HG03575 (cell line): Measurements from ENCODE around the gene SUSD6.
"Not testable (repeated sequence)": the region's sequence is repeated elsewhere in the genome, so short reads cannot be mapped to it uniquely, and the experiment has no call there.

Source experiments
- ATAC-seq: cut with Tn5 transposase; IDR thresholded peaks from one replicate; pipeline ENCODE4 v1.9.1; 2021; ENCODE audit not compliant: unreplicated experiment, insufficient number of reproducible peaks, low FRiP score; ENCODE audit errors: extremely low read depth

Gene SUSD6

DNA sequence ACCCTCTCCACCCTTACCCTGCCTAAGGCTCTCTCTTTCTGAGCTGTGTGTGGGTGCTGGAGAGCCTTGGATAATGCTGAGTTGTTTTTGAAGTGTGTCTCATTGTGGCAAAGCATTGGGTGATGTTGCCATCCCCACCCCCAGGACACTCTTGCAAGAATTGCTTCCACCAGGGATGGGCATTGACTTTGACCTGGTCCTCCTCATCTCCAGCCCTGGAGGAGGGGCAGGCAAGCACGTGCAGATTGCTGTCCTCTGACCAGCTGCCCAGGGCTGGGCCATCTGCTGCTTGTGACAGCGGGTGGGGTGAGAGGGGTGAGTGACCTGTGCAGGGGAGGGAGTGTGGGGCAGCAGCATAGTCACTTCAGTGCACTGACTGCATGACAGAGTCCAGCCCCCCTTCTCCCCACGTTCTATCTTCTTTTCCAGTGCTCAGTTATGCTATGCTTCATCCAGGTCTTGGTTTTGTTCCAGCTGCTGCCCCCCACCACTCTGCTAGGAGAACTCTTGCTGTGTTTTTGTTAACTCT is 26.2 kb downstream of the SUSD6 start:
- no peak for ATAC-seq

DNA sequence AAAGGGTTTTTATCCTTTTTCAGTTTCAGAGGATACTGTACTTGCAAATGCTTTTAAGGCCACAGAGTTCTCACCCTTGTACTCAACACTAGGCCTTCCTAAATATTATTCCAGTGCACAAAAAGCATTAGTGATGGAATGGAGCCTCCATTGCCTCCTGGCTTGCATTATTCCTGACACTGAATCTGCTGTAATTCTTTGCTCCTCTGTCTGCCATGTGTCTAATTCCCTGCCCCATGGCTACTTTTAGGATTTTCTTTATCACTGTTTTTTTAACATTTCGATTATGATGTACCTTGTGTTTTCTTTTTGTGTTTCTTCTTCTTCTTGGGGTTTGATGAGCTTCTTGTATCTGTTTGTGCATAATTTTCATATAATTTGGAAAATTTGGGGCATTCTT is 29.5 kb downstream of the SUSD6 start:
- no peak for ATAC-seq

DNA sequence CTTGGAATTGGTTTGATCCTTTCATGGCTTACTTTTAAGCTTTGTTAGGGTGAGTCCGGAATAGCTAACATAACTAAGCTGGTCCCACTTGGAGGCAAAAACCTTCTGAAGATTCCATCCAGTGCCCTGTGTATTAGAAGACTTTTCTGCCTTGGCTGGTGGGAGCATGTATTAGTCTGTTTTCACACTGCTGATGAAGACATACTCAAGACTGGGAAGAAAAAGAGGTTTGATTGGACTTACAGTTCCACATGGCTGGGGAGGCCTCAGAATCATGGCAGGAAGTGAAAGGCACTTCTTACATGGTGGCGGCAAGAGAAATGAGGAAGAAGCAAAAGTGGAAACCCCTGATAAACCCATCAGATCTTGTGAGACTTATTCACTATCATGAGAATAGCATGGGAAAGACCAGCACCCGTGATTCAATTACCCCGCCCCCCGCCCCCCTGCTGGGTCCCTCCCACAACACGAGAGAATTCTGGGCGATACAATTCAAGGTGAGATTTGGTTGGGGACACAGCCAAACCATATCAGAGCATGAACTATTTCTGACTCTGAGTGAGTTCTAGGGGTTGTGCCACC is 30.9 kb downstream of the SUSD6 start:
- ATAC-seq, result not testable (repeated sequence)

DNA sequence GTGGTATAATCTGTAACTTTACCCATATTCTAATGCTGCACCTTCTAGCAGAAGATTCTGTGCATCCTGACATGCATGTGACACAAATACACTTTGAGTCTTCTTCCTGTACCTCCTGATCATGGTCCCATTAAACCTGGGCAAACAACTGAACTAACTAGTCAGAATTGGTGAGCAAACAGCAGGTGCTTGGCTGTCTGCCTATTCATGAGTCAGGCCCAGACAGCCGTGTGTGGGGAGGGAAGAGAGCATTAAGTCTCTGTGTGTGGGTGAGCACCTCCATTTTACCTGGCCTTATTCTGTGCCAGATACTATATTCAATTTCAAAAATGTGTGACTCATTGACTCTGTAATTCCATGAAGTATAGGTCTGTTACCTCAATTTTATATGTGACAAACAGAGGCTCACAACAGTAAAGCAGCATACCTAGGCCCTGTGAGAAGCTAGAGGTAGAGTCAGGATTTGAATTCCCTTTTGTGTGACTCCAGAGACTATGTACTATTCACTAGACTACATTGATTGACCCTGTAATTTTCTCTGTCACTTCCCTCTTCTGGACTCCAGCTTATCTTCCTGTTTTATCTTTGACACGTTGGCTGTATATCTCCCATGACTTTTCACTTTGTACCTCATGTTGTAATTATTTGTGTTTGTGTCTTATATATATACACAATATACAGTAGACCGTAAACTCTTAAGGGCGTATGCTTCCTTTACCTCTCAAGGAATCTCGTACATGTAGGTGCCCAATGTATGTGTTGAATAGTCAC is 32.2 kb downstream of the SUSD6 start:
- no peak for ATAC-seq

DNA sequence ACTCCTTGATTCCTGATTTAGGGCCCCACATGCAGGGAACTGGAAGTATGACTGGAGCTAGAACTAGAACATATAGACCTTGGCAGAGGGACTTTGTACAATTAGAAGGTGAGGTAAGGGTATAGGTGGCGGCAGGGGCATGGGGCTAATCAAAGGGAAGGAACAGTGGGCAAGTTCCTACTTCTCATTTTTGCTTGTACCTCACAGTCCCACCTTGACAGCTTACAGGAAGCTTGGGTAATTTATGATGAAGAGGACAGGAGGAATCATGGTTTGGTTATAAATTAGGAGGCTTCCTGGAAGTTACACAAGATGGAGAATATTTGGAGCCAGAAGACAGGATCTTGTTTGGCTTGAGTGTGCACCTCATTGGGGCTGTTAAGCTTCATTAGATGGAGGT is 33.4 kb downstream of the SUSD6 start:
- no peak for ATAC-seq

DNA sequence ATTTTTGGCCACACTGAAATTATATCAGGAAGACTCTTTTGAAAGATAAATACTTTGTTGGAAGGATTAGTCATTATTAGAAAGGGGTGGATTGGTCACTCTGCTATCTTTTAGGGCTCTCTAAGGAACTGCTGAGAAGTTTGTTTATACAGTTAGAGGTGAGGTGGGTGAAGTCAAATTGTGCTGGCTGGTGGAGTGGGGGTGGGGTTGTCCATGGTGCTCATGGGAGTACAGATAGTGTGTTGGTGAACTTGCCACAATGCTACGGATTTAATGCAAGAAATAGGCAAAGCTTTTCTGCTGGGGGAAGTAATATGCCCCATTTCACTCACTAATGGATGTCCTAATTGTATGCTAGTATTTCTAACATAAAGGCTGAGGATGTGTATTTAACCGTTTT is 35.8 kb downstream of the SUSD6 start:
- ATAC-seq, result no peak

DNA sequence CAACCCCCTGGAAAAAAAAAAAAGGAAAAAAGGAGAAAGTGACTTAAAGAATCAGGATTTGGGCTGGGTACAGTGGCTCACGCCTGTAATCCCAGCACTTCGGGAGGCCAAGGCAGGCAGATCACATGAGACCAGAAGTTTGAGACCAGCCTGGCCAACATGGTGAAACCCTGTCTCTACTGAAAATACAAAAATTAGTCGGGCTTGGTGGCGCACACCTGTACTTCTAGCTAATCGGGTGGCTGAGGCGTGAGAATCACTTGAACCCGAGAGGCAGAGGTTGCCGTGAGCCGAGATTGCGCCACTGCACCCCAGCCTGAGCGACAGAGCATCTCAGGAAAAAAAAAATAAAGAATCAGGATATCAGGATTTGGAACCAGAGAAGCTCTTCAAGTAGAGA is 36.2 kb downstream of the SUSD6 start:
- ATAC-seq, result not testable (repeated sequence)

DNA sequence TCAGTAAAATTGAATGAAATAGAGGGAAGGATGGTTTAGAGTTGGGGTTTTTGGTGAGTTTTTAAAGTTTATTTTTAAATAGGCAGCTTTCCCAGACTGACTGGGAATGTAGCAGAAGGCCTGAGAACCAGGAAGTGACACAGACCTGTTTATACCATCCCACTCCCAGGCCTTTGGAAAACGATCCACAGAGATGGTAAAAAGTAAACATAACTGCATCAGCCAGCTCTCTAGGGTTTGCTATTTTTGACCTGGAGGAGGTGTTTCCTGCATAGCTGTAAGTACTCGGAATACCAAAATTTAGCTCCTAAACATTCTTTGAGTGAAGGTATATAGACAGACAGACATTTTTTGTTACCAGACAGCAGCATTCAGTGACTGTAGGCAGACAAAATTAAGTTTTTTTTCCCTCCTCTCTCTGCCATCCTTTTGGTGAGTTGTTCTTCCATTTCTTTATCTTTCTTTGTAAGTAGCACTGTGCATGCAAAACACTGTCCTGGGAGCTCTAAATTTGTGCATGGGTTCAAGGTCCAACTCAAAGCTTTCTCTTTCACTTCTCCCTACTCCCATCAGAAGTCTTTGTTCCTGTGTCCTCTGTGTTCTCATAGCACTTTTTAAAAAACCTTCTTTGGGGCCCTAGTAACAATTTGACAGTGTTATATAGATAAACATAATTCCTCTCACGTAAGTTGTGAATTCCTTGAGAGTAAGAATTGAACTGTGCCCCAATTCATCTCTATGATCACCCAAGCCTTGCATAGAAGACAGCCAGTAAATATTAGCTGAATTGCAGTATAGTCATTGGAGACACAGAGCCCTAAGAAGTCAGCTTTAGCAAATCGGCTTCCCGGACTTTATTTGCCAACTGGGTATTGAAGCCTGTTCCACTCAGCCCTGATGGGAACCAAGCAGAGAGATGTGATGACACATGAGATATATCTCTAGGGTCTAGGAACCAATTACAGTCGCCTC is 37.4 kb downstream of the SUSD6 start:
- ATAC-seq, result no peak

DNA sequence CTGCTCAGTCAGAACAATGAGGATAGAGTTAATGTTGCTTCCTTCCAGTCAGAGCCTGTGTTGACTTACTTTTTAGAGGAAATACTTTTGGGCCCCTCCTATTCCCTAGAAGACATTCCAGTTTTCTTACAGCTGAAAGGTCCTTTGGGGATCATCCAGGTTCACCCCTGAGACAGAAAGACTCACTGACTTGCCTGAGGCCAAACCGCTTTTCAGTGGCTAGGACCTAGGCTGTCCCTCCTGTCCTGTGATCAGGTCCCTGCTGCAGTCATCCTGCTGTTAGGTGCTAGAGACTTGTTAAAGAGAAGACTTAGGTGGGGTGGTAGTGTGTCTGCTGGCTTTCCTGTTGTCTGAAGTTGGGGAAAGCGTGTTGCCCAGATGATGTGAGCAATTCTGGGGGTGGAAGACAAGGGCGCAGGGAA is 39.6 kb downstream of the SUSD6 start:
- ATAC-seq, result no peak

DNA sequence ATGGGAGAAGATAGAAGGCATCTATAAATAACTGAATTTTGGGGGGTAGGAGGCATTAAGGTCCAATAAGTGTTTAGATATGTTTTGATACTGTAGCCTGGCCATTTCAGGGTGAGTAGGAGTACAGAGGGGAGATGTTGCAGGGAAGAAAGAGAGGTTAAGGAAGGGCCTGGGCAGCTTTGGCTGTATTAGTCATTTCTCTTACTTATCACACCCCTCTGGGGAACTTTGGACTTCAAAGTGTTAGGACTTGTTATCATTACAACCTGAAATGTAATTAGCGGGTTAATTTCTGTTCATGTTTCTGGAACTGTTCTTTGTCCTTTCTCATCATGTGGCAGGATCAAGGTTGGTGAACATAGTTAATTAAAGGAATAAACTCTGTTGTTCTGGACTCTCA is 40.3 kb downstream of the SUSD6 start:
- ATAC-seq, result no peak

DNA sequence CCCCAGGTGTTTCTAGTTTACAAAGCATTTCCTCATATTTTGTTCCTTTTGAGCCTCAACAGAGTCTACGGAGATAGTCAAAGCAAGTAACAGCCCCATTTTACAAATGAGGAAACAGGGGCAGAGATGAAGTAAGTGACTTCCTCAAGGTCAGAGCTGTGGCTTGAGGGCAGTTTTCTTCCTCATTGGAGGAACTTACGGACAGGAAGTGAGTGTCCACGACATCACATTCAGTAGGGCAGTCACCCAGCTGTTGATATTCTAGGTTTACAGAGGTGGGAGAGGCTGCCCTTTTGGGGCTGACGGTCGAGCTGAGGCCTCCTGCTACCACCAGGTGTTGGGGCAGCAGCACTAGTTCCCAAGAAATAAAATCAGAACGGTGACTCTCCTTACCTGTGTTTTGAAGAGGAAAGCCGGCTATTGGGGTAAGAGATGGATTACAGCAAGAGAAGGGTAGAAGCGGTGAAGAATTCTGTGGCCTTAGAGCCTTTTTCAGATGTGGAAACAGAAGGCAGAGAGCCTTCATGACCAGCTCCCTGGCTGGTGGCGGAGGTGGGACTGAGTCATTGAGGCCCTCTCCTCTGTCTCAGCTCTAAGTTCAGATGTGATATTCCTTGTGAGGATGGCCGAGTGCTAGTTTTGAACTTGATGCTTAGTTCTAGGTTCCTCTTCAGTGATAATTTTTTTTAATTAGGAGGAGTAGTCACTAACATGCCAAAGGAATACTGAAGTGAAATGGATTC is 41.7 kb downstream of the SUSD6 start:
- no peak for ATAC-seq

DNA sequence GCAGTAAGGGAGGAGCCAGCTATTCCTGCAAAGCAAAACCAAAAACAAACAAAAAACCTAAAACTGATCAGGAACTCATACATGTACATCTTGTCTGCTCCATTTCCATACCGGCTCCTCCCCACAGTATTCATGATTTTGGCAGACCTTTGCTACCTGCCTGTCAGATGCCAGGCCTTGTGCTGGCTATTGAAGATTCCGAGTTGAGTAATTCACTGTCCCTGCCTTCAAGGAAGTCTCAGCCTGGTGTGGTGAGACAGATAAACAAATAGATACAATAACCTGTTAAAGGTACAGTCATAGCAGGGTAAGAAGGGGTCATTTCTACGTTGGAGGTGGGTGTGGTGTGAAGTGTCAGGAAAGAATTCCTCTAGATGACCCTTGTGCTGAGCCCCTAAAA is 42.7 kb downstream of the SUSD6 start:
- no peak for ATAC-seq

DNA sequence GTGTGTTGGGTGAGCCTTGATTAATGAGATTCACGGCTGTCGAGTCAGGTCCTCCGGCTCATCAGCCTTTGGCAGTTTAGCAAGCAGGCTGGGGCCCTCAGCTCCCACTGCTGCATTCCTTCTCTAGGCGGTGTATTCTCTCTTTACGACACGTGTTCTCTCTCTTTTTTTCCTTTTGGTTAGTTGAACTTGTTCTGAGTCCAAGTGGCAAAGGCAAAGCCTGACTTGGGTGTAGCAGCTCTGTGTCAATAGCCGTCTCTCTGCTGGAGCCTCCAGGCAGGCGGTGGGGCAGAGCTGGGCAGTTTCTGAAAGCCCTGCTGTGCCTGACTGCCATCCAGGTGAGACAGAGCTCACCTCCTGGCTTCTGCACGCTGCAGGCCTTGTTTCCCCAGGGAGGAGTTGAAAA is 46.6 kb downstream of the SUSD6 start:
- no peak for ATAC-seq

DNA sequence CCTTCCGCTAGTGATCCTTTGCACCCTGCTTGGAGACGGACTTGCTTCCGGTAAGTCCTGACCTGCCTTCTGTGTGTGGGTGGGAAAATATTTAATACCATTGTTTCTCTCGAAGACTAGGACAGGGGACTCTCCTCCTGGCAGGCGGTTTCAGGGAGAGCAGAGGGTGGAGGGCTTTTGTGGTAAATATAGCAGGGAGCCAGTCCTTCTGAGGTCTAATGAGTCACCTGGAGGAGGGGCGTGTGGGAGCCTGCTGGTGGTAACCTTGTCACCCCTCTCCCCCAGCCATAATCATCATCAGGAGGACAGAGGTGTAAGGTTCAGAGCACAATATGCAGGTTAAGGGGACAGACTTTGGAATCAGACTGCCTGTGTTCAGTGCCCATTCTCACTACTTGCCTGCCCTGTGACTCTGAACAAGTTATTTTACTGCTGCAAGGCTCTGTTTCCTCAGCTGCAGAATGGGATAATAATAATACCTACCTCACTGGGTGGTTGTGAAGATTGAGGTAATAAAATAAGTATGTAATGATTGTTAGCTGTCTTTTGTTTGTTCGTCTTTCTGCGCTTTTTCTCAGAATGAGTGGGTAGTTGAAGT is 47.4 kb downstream of the SUSD6 start:
- no peak for ATAC-seq

DNA sequence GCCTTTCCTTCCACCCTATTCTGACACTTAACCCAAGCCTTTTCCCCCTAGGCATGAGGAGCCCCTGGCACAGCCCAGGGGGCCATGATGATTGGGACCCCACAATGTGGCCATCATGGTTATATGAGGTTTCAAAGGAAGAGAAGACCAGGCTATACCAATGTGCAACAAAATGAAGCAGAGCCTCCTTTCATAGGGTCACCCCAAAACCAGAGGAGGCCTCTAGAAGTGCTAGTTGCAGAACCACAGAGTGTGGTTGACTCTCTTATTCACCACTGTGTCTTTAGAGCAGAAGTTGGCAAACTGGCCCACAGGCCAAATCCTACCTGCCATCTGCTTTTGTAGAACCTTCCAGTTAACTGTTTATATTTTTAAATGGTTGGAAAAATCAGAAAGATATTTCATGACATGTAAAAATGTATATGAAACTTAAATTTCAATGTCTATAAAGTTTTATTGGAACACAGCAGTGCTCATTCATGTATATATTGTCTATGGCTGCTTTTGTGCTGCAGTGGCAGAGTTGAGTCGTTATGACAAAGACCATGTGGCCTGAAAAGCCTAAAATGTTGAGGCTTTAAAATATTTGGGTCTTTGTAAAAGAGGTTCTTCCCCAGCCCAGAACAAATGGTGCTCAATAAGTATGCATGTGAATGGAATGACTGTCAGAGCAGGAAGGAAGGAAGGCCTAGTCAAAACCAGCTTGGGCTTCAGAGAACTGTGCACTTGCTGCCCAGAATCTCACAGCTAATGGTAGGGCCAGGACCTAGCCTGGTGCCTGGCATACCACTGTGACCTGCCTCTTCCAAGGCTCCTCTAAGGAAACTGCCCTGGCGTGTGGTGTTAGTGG is 49.2 kb downstream of the SUSD6 start:
- no peak for ATAC-seq

DNA sequence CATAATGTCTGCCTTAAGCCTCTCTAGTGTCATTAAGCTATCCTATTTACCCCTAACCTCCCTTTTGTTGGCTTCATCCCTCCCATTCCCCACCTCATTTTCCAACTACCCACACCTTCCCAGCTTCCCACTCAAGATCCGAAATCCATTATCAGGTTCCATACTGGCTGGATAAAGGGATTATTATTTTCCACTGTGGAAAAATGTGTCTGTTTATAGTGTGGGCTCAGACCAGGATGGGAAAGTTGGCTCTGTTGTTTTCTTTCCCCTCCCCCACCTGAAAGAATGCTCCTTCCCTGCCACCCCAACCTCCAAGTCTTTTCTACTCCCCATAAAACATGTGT is 49.8 kb downstream of the SUSD6 start:
- ATAC-seq, result no peak

DNA sequence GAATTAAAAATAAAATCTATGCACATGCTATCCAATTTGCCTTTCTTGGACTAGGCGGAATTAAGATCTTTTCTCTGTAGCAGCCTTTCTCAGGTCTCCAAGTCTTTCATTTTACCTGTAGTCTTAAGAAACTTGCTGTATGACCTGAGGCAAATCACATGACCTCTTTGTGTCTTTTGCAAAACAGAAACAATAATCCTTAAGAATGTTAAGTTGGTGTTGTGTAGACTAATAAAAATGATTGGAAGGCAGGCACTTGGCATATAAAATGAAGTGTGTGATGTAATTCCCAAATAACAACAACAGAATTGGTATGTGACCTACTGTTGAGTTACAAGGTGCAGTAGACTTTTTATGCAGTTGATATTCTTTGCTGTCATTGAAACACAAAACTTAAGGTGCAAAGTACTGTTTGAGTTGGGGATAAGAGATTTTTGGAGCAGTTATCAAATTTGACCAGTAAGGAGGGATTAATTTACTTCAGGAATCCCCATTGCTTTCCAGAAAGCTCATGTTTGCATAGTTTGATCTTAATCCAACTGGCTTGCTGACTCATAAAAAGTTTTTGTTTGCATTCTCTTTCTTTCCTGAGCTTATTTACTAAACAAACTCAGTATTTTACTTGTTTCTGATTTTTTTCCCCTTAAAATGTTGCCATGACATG is 51.4 kb downstream of the SUSD6 start:
- ATAC-seq, result no peak
